Cardiac fibroblast (primary cell): Measurements from ENCODE around the gene TECPR1.
"Not testable (repeated sequence)": the region's sequence is repeated elsewhere in the genome, so short reads cannot be mapped to it uniquely, and the experiment has no call there.

Source experiments
- DNase-seq, 2 donors: peaks; one replicate each; pipeline versions ENCODE4 v3.0.0 to v3.0.0-alpha.2; 2010; ENCODE audit warnings: low read depth in 2 of 2
- H3K4me3 ChIP-seq, 2 donors: replicated peaks in 1 of 2; 1 replicate in 1 of 2; 2 replicates in 1 of 2; pipeline ENCODE4 v1.5.1; 2011; ENCODE audit warnings: low read depth in 2 of 2, low read length in 2 of 2, mild to moderate bottlenecking in 2 of 2, moderate library complexity in 1 of 2
- CTCF ChIP-seq: IDR thresholded peaks from one replicate; pipeline ENCODE4 v1.5.1; 2011; ENCODE audit warnings: low read depth, mild to moderate bottlenecking, low read length, inconsistent platforms

TECPR1 gene

GRCh38 chr7:98223898-98224700 is 27.9 kb downstream of the TECPR1 start:
- DNase-seq = no peak
- no peak for TF ChIP-seq CTCF
- H3K4me3 ChIP-seq = no peak overlapping the region

GRCh38 chr7:98223351-98223897 is 28.6 kb downstream of the TECPR1 start:
- TF ChIP-seq CTCF = no peak
- no peak overlapping the region for H3K4me3 ChIP-seq
- DNase-seq = no peak

GRCh38 chr7:98222533-98223195 is 29.4 kb downstream of the TECPR1 start:
- no peak for TF ChIP-seq CTCF
- no peak overlapping the region for H3K4me3 ChIP-seq
- DNase-seq = no peak

- H3K4me3 ChIP-seq = no peak overlapping the region
- no peak for TF ChIP-seq CTCF
These were observed 30.2 kb downstream of the TECPR1 start for GRCh38 chr7:98221611-98222532.

GRCh38 chr7:98219382-98219781 is 32.6 kb downstream of the TECPR1 start:
- H3K4me3 ChIP-seq, DNase-seq: not testable (repeated sequence)

More at GRCh38 chr7:98221611-98222532, 30.2 kb downstream of the TECPR1 start:
- no peak for DNase-seq

- no peak overlapping the region for H3K4me3 ChIP-seq
- no peak for DNase-seq
- TF ChIP-seq CTCF = no peak
These were observed 34.1 kb downstream of the TECPR1 start for GRCh38 chr7:98217623-98218582.
